Hepatocyte (in vitro differentiated cells): ENCODE measurements around the gene DNAI2. TPM values are rescaled to one million over a fixed set of nuclear protein-coding genes. Genes with fewer than 3 reads are reported as not detected.
A peak's percentile ranks its signal among the peaks of the same experiment; 100 is the strongest.
"Not testable (repeated sequence)": the region's sequence is repeated elsewhere in the genome, so short reads cannot be mapped to it uniquely, and the experiment has no call there.

ENCODE experiments used
- DNase-seq: peaks from one replicate; pipeline ENCODE4 v3.0.0-alpha.2; 2016; ENCODE audit warnings: low spot score
- H2AFZ ChIP-seq: fragments of 200-600 bp; sonication (generic); 2 replicates; pipeline ENCODE4 v1.6.0; 2016; ENCODE audit warnings: antibody characterized with exemption, mild to moderate bottlenecking
- H3K27ac ChIP-seq: fragments of 200-600 bp; sonication (generic); 2 replicates; pipeline ENCODE4 v1.5.1; 2016; ENCODE audit warnings: mild to moderate bottlenecking
- H3K27me3 ChIP-seq: fragments of 200-600 bp; sonication (generic); 2 replicates; pipeline ENCODE4 v1.6.1; 2016
- H3K36me3 ChIP-seq: fragments of 200-600 bp; sonication (generic); replicated peaks from 2 replicates; pipeline ENCODE4 v1.5.1; 2016; ENCODE audit warnings: low read depth; ENCODE audit not compliant: insufficient read depth
- H3K4me1 ChIP-seq: fragments of 200-600 bp; sonication (generic); 2 replicates; pipeline ENCODE4 v1.5.1; 2016; ENCODE audit warnings: mild to moderate bottlenecking, moderate library complexity; ENCODE audit not compliant: insufficient read depth
- H3K4me2 ChIP-seq: fragments of 200-600 bp; sonication (generic); 2 replicates; pipeline ENCODE4 v1.6.0; 2016
- H3K4me3 ChIP-seq: fragments of 200-600 bp; sonication (generic); 2 replicates; pipeline ENCODE4 v1.5.1; 2016; ENCODE audit warnings: mild to moderate bottlenecking
- H3K79me2 ChIP-seq: fragments of 200-600 bp; sonication (generic); 2 replicates; pipeline ENCODE4 v1.6.0; 2017; ENCODE audit warnings: mild to moderate bottlenecking
- H3K9me2 ChIP-seq: fragments of 200-600 bp; sonication (generic); replicated peaks from 2 replicates; pipeline ENCODE4 v1.6.0; 2017; ENCODE audit warnings: mild to moderate bottlenecking; ENCODE audit not compliant: insufficient read depth
- H3K9me3 ChIP-seq: fragments of 200-600 bp; sonication (generic); 2 replicates; pipeline ENCODE4 v1.5.1; 2016; ENCODE audit warnings: low read depth, mild to moderate bottlenecking
- H4K20me1 ChIP-seq: fragments of 200-600 bp; sonication (generic); 2 replicates; pipeline ENCODE4 v1.6.0; 2016; ENCODE audit warnings: mild to moderate bottlenecking; ENCODE audit not compliant: insufficient read depth, poor library complexity, severe bottlenecking
- CTCF ChIP-seq: fragments of 200-600 bp; sonication (generic); IDR thresholded peaks from 2 replicates; pipeline ENCODE4 v1.5.1; 2016; ENCODE audit warnings: antibody characterized with exemption, mild to moderate bottlenecking; ENCODE audit not compliant: poor library complexity
- EZH2 ChIP-seq: fragments of 200-600 bp; sonication (generic); IDR thresholded peaks from 2 replicates; pipeline ENCODE4 v1.6.1; 2016; ENCODE audit warnings: antibody characterized with exemption, mild to moderate bottlenecking, borderline replicate concordance
- EZH2phosphoT487 ChIP-seq: fragments of 200-600 bp; sonication (generic); IDR thresholded peaks from one replicate; pipeline ENCODE4 v1.6.1; 2018; ENCODE audit warnings: antibody characterized with exemption, mild to moderate bottlenecking, low read depth, moderate library complexity; ENCODE audit not compliant: unreplicated experiment, severe bottlenecking
- WGBS: methylation state at CpG from one replicate; pipeline ENCODE4 v1.1.6; 2016; ENCODE audit warnings: low lambda C conversion rate; ENCODE audit errors: missing lambda C conversion rate; 5-methylcytosine and 5-hydroxymethylcytosine counted together
- polyA plus RNA-seq: library from polyadenylated mRNA; unstranded; fragments of >200 nt; fragmentation: Nextera tagmentation; extraction: Ambion mirVana; gene quantifications from 2 replicates; pipeline ENCODE4 v1.2.1, GENCODE V29; 2016
- total RNA-seq: library from RNA; depleted of rRNA; stranded (reverse); fragments of >200 nt; gene quantifications from 2 replicates; pipeline ENCODE4 v1.2.3, GENCODE V29; 2014

DNAI2 gene
- total and polyA plus RNA-seq, 2 experiments from 2014 or later, result not detected

- Histone ChIP-seq H3K9me3 (no peaks in the 10 kb centered on the region), H3K27ac (no peak overlapping the region), H3K79me2 (no peaks in the 10 kb centered on the region), H3K4me1 (peaks cover 3% of the 10 kb centered on the region), H4K20me1 (no peaks in the 10 kb centered on the region), H3K36me3 (no peaks in the 10 kb centered on the region), H3K4me3 (no peak overlapping the region), H3K27me3 (peaks cover 23% of the 10 kb centered on the region), H2AFZ (no peak overlapping the region), H3K4me2 (no peak overlapping the region), H3K9me2 (no peaks in the 10 kb centered on the region)
- 75% methylated on average over 1 of the region's 1 CpG for WGBS
- no peak for DNase-seq
- TF ChIP-seq EZH2phosphoT487 (no peak), EZH2 (no peak), CTCF (no peak)
Observed at GRCh38 chr17:74277935-74278334, 3.9 kb downstream of the DNAI2 start.

GRCh38 chr17:74279617-74280016 lies 5.6 kb downstream of the DNAI2 start:
- WGBS, result 89% methylated on average over 7 of the region's 7 CpGs
- not testable (repeated sequence) for H4K20me1 ChIP-seq, H3K27ac ChIP-seq, H3K9me3 ChIP-seq, H3K36me3 ChIP-seq, H3K9me2 ChIP-seq, H3K79me2 ChIP-seq, DNase-seq, H2AFZ ChIP-seq, H3K4me2 ChIP-seq, H3K4me3 ChIP-seq, H3K4me1 ChIP-seq
- peaks cover 12% of the 10 kb centered on the region for H3K27me3 ChIP-seq

- H3K4me1 ChIP-seq, result no peaks in the 10 kb centered on the region
- no peaks in the 10 kb centered on the region for H3K36me3 ChIP-seq
- no peaks in the 10 kb centered on the region for H3K79me2 ChIP-seq
- H3K9me2 ChIP-seq, result no peaks in the 10 kb centered on the region
- H2AFZ ChIP-seq, result no peak overlapping the region
- no peak for TF ChIP-seq EZH2phosphoT487
- TF ChIP-seq EZH2, result no peak
- TF ChIP-seq CTCF, result no peak
- H4K20me1 ChIP-seq, result no peaks in the 10 kb centered on the region
- peak; percentile 32 for DNase-seq
- no peak overlapping the region for H3K4me3 ChIP-seq
- no peak overlapping the region for H3K4me2 ChIP-seq
- peaks cover 7% of the 10 kb centered on the region for H3K27me3 ChIP-seq
- WGBS, result 86% methylated on average over 9 of the region's 9 CpGs
- H3K27ac ChIP-seq, result no peak overlapping the region
- H3K9me3 ChIP-seq, result no peaks in the 10 kb centered on the region
Observed at GRCh38 chr17:74280093-74280513, 6.1 kb downstream of the DNAI2 start.

- no peak overlapping the region for H2AFZ ChIP-seq
- no peak for DNase-seq
- H3K4me3 ChIP-seq, result no peak overlapping the region
- 95% methylated on average over 20 of the region's 20 CpGs for WGBS
- H3K9me3 ChIP-seq, result no peaks in the 10 kb centered on the region
- no peaks in the 10 kb centered on the region for H3K36me3 ChIP-seq
- TF ChIP-seq EZH2phosphoT487 (no peak), EZH2 (no peak), CTCF (no peak)
- H3K9me2 ChIP-seq, result no peaks in the 10 kb centered on the region
- H3K4me1 ChIP-seq, result no peaks in the 10 kb centered on the region
- no peaks in the 10 kb centered on the region for H3K27me3 ChIP-seq
- no peak overlapping the region for H3K4me2 ChIP-seq
- H3K79me2 ChIP-seq, result no peaks in the 10 kb centered on the region
- no peak overlapping the region for H3K27ac ChIP-seq
- no peaks in the 10 kb centered on the region for H4K20me1 ChIP-seq
Observed at GRCh38 chr17:74281799-74282198, 7.8 kb downstream of the DNAI2 start.

- H3K27ac ChIP-seq, result peak overlapping the region; percentile 69
- not testable (repeated sequence) for H3K4me2 ChIP-seq, H3K9me3 ChIP-seq, H3K36me3 ChIP-seq, H3K4me3 ChIP-seq, H3K27me3 ChIP-seq, H2AFZ ChIP-seq, DNase-seq, H3K9me2 ChIP-seq, H3K79me2 ChIP-seq, H4K20me1 ChIP-seq, H3K4me1 ChIP-seq
- 90% methylated on average over 4 of the region's 4 CpGs for WGBS
Observed at GRCh38 chr17:74282274-74282586, 8.2 kb downstream of the DNAI2 start.
